ENCODE results near the gene TLE5. TPM values are rescaled to one million over a fixed set of nuclear protein-coding genes. Genes with fewer than 3 reads are reported as not detected.

TLE5 gene
- total and polyA plus RNA-seq, 9 of the 15 experiments (the other 6 are each of a cell fraction or from before 2014, with no cell fraction given), result 2.0 to 347 (median 235) TPM

DNA sequence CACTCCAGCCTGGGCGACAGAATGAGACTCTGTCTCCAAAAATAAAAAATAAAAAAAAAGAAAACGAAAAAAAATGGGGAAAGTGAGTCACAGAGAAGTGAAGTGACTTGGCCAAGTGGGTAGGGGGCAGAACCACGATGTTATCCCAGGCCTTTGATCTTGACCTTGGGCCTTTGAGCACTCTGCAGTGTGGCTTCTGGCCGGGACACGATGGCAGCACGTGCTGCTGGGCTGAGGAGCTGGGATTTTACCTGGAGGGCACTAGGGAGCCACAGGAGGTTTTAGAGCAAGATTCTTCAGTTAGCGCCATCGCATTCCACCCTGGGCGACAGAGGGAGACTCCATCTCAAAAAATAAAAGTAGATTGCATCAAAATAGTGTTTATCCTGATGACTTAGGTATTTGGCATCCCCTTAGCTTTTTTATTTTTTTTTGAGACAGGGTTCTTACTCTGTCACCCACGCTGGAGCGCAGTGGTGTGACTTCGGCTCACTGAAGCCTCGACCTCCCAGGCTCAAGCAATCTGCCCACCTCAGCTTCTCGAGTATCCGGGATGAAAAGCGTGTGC is 4.3 kb upstream of the TLE5 start:
- Histone ChIP-seq H3K4me1 (replicated peaks in 1 of 2; ENCODE audit: control insufficient read depth in 2 of 2, insufficient read depth in 2 of 2, low read length in 2 of 2) (peaks cover 11 to 24% of the 10 kb centered on the region in 2 experiments; a peak in 4 of 5 replicates), H2AFZ (ENCODE audit: low read depth, low read length) (no peak overlapping the region), H3K4me3 (no peak overlapping the region), H3K4me2 (ENCODE audit: insufficient read depth, low read length) (no peak overlapping the region), H4K20me1 (replicated peaks; ENCODE audit: control insufficient read depth, insufficient read depth, low read length) (no peaks in the 10 kb centered on the region), H3K79me2 (ENCODE audit: control insufficient read depth, insufficient read depth, low read length) (peaks cover 1% of the 10 kb centered on the region), H3K9me1 (ENCODE audit: control insufficient read depth, insufficient read depth, low read length) (no peaks in the 10 kb centered on the region), H3K9ac (ENCODE audit: insufficient read depth in 1 of 2, low read depth in 2 of 2, low read length in 2 of 2) (no peak overlapping the region), H3K36me3 (ENCODE audit: control insufficient read depth, insufficient read depth, low read length) (no peaks in the 10 kb centered on the region), H3K27me3 (ENCODE audit: control insufficient read depth in 2 of 2, insufficient read depth in 2 of 2, low read length in 2 of 2) (no peaks in the 10 kb centered on the region), H3K27ac (ENCODE audit: extremely low read depth, low read depth, low read length) (no peak overlapping the region), H3K9me3 (replicated peaks; ENCODE audit: control insufficient read depth, insufficient read depth, low read depth, low read length) (0 out of 2 replicates have a peak, but pooled peaks cover 2% of the 10 kb centered on the region)
- ChIA-PET CTCF (ENCODE audit: low intra/inter-chr PET ratio) (no interaction called here), POLR2A (no interaction called here)
- DNase-seq (ENCODE audit: extremely low read depth in 1 of 4, low spot score in 3 of 4), result peak in 1 of 4 experiments; percentile 4
- no peak for FAIRE-seq
- TF ChIP-seq ZFP36 (IDR thresholded peaks at IDR 0.05; ENCODE audit: low read depth, low read length, partially characterized antibody) (peak; percentile 39), LEF1 (IDR thresholded peaks at IDR 0.05) (peak; percentile 29; the same call in 1 of the 2 replicates), MCM7 (IDR thresholded peaks at IDR 0.05) (no peak), GTF2B (IDR thresholded peaks at IDR 0.05; ENCODE audit: extremely low read depth, insufficient read length) (no peak), BCOR (IDR thresholded peaks at IDR 0.05) (0 out of 2 replicates have a peak, but pooled peaks have one; percentile 13), HDGF (IDR thresholded peaks at IDR 0.05) (no peak), RBM25 (IDR thresholded peaks at IDR 0.05; ENCODE audit: low read depth, low read length, severe bottlenecking) (peak; percentile 46)
- TF ChIP-seq, protein P1, sequence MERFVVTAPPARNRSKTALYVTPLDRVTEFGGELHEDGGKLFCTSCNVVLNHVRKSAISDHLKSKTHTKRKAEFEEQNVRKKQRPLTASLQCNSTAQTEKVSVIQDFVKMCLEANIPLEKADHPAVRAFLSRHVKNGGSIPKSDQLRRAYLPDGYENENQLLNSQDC (CRISPR knock-in tag; IDR thresholded peaks at IDR 0.05), result no peak
- TF ChIP-seq, protein P2, sequence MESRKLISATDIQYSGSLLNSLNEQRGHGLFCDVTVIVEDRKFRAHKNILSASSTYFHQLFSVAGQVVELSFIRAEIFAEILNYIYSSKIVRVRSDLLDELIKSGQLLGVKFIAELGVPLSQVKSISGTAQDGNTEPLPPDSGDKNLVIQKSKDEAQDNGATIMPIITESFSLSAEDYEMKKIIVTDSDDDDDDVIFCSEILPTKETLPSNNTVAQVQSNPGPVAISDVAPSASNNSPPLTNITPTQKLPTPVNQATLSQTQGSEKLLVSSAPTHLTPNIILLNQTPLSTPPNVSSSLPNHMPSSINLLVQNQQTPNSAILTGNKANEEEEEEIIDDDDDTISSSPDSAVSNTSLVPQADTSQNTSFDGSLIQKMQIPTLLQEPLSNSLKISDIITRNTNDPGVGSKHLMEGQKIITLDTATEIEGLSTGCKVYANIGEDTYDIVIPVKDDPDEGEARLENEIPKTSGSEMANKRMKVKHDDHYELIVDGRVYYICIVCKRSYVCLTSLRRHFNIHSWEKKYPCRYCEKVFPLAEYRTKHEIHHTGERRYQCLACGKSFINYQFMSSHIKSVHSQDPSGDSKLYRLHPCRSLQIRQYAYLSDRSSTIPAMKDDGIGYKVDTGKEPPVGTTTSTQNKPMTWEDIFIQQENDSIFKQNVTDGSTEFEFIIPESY (CRISPR knock-in tag; IDR thresholded peaks at IDR 0.05), result peak; percentile 46; the same call in 1 of the 2 replicates
- BruUV-seq (replicated peaks), result no TSS peak
- intact Hi-C loops (cut with micrococcal nuclease), result no loop called here
- 79% methylated on average over 15 of the region's 16 CpGs for WGBS (ENCODE audit: insufficient coverage, low coverage, missing lambda C conversion rate)
- no peak for ATAC-seq
- in situ Hi-C loops (cut with MboI), result no loop called here

Data from K562 (cell line).